GM18867 (cell line): Measurements from ENCODE around the gene SEMA3D.
"Not testable (repeated sequence)": the region's sequence is repeated elsewhere in the genome, so short reads cannot be mapped to it uniquely, and the experiment has no call there.

Source experiments
- ATAC-seq: cut with Tn5 transposase; IDR thresholded peaks from one replicate; pipeline ENCODE4 v1.9.1; 2021; ENCODE audit warnings: mild to moderate bottlenecking, moderate library complexity; ENCODE audit not compliant: unreplicated experiment

SEMA3D gene

GRCh38 chr7:85000735-85001350 is 186.0 kb downstream of the SEMA3D start:
- ATAC-seq, result no peak

DNA sequence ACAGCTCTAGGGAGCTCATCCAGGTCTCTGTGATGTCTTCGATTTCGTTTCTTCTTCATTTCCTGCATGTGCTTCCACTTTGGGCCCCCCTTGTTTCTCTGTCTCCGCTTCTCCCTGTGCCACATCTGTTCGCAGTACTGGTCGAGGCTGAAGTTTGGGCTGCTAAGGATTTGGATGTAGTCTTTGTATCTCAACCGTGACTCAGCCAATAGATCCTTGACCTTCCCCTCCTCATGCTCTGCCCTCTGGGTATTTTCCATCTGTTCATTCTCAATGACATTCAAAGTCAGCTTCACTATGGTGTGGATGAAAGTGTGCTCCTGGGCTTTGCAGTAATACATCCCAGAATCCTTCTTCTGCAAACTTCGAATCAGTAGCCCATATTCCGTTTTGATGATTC is 187.4 kb downstream of the SEMA3D start:
- ATAC-seq, result no peak

GRCh38 chr7:84998665-84999064 is 188.2 kb downstream of the SEMA3D start:
- no peak for ATAC-seq

DNA sequence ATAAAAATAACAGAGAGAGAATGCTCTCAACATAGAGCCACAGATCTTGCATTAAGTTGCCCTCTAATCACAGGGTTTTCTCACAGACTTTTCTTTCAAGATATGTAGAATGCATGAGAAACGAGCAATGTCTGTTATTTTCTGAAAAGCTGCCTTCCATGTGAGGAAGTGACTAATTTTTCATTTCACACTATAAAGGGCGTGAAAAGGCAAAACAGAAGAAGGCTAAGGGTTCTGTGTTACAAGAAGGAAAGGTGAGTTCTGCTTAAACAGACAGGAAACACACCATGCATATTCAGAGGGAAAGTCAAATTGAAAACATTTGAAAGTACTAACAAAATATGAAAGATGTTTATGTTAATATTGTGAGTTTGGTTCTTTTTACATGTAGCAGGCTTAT is 189.2 kb downstream of the SEMA3D start:
- ATAC-seq, result no peak

- not testable (repeated sequence) for ATAC-seq
Observed at GRCh38 chr7:84992954-84993353, 193.9 kb downstream of the SEMA3D start.

DNA sequence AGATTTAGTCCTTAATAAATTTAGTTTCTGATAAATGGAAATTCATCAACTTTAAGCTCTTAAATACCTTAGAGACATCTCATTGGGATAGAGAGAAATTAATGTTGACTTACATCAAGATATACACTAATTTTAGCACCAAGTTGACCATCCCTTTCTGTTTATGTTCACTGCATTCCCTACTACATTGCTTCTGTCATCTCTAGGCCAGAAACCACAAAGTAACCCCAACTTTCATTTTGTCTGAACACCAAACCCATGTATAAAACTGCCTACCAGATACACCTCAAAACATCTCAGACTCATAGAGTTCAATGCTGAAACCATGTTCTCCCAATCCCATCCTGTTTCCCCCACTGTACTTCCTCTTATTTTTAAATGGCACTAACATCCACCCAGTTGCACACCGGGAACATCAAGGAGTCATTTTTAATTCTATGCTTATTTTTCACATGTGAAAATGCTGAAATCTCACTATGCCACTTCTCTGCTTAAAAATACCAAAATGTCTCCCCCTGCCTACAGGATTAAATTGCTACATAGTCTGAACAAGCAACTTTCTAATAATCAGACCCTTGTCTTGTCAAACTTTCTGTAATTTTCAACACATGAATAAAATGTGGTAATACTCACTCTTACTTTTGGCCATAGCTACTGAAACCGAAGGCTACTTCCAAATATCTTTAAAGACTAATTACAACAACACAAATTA is 201.6 kb downstream of the SEMA3D start:
- ATAC-seq, result no peak

DNA sequence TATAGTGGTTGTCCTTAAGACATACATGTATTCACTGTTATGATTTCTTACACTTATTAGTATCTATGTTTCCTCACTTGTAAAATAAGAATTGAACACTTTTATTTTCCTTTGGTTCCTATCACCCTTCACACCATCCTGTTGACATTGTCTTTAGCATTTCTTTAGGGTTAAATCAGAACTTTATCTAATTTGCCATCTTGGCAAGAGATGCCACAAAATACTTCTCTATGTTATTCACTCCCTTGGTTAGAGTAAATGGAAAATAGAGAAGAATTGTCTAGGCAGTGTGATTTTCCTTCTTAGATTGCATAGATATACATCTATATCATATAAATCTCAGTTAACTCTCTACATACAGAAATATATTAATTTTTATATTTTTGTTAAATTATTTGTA is 204.7 kb downstream of the SEMA3D start:
- ATAC-seq, result no peak

- ATAC-seq, result no peak
Observed at GRCh38 chr7:84981055-84981976, 205.5 kb downstream of the SEMA3D start.

DNA sequence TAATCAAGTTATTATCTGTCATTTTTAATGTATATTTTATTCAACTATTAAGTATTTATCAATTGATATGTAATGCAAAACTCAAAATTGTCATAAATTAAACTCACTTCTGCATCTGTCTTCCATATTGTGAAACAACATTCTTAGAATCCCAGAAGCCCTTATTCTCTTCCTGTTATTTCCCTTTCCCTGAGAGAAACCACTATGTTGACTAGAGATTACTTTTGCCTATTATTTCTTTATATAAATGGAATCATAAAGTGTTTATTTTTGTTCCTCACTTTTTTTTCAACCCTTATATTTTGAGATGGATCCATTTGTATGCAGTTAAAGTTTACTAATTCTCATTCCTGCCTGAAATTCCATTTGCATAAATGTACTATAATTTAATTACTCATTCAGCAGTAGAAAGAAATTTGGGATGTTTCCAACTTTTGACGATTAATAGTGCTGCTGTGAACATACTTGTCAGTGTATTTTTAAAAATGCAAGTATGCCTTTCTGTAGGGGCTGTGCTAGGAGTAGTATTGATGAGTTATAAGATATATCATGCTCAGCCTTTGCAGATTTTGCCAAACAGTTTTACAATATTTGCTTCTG is 211.2 kb downstream of the SEMA3D start:
- no peak for ATAC-seq

- ATAC-seq, result no peak
Observed at GRCh38 chr7:84971360-84971759, 215.5 kb downstream of the SEMA3D start.

- no peak for ATAC-seq
Observed at GRCh38 chr7:84970670-84971069, 216.2 kb downstream of the SEMA3D start.

DNA sequence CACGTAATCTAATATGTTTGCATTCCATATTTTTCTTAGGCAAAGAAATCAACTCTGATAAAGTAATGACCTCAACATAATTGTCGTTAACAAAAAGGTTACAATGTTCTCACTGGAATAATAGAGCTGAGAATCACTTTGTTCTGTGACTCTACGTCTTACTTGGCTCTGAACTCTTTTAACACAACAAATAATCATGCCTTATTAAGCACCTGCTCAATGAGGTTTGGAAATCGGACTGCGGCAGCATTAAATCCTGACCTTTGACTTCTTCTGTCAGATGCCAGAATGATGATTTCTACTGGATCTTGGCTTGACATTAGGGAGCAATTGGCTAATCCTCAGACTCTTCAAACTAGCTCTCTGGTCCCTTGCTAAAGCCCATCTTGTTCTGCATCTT is 233.6 kb downstream of the SEMA3D start:
- no peak for ATAC-seq

DNA sequence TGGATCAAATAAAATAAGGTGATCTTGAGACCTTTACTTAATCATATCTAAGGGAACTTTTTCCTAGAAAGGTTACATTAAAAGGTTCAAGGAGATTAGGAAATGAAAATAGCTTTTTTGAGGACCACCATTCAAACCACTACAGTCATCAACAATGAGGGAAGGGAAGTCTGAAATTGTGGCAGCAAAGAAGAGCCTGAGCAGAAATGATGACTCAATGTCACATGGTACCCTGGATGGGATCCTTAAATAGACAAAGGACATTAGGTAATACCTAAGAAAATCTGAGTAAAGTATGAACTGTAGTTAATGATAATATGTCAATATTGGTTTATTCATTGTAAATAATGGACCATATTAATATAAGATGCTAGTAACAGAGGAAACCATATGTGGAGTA is 236.0 kb downstream of the SEMA3D start:
- no peak for ATAC-seq

GRCh38 chr7:84949501-84949900 is 237.4 kb downstream of the SEMA3D start:
- ATAC-seq, result no peak

DNA sequence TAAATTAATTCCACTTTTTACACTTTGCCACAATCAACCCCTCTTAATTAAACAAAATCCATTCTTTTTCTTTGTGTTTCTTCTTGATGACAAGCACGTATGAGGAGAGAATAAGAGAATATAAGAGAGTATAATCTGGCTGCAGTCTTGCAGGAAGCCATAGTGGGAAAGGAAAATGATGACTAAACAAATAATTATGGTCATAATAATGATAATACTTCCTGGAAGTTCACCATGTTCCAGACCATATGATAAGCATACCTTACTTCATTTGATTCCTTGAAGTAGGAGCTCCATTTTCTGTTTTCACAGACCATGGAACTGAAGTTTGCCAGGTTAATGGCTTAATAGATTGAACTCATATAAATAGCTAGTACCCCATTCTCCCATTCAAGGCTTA is 237.8 kb downstream of the SEMA3D start:
- ATAC-seq, result no peak

- ATAC-seq, result no peak
Observed at GRCh38 chr7:84948634-84949033, 238.2 kb downstream of the SEMA3D start.

GRCh38 chr7:84946549-84946948 is 240.3 kb downstream of the SEMA3D start:
- ATAC-seq, result no peak
